Muscle of back (tissue), 11 donors: Measurements from ENCODE around the gene ZEB2. TPM values are rescaled to one million over a fixed set of nuclear protein-coding genes. Genes with fewer than 3 reads are reported as not detected.

Source experiments
- DNase-seq, 3 donors: peaks; one replicate each; pipeline versions ENCODE4 v3.0.0 to v3.0.0-alpha.2; 2013
- polyA plus RNA-seq, 10 donors: library from polyadenylated mRNA; unstranded; fragments of 120-200 nt; gene quantifications; one replicate each; pipeline ENCODE4 v1.2.1, GENCODE V29; 2013; ENCODE audit not compliant: insufficient read length in 10 of 10

ZEB2 gene
- polyA plus RNA-seq, 10 donors = 88.5 to 143 (median 117) TPM

- no peak for DNase-seq
Observed at GRCh38 chr2:144496977-144497598, 22.8 kb downstream of the ZEB2 start.

GRCh38 chr2:144496092-144496976, 23.6 kb downstream of the ZEB2 start:
- no peak for DNase-seq

- DNase-seq = no peak
Observed at GRCh38 chr2:144495227-144496091, 24.5 kb downstream of the ZEB2 start.

- DNase-seq = no peak
Observed at GRCh38 chr2:144493027-144493809, 26.7 kb downstream of the ZEB2 start.

- no peak for DNase-seq
Observed at GRCh38 chr2:144490857-144491256, 29.1 kb downstream of the ZEB2 start.

GRCh38 chr2:144490017-144490416, 29.9 kb downstream of the ZEB2 start:
- DNase-seq = no peak

- no peak for DNase-seq
Observed at GRCh38 chr2:144489315-144489916, 30.5 kb downstream of the ZEB2 start.

GRCh38 chr2:144484201-144484948, 35.5 kb downstream of the ZEB2 start:
- DNase-seq = no peak

- no peak for DNase-seq
Observed at GRCh38 chr2:144481666-144482065, 38.3 kb downstream of the ZEB2 start.

GRCh38 chr2:144481109-144481508, 38.8 kb downstream of the ZEB2 start:
- DNase-seq = no peak

GRCh38 chr2:144480285-144480684, 39.6 kb downstream of the ZEB2 start:
- DNase-seq = no peak

GRCh38 chr2:144479659-144480058, 40.3 kb downstream of the ZEB2 start:
- no peak for DNase-seq

- no peak for DNase-seq
Observed at GRCh38 chr2:144479138-144479537, 40.8 kb downstream of the ZEB2 start.

- no peak for DNase-seq
Observed at GRCh38 chr2:144477957-144478311, 42.0 kb downstream of the ZEB2 start.

- no peak for DNase-seq
Observed at GRCh38 chr2:144477281-144477956, 42.5 kb downstream of the ZEB2 start.

GRCh38 chr2:144476682-144477081, 43.2 kb downstream of the ZEB2 start:
- DNase-seq = no peak

- no peak for DNase-seq
Observed at GRCh38 chr2:144475569-144476275, 44.2 kb downstream of the ZEB2 start.

GRCh38 chr2:144475044-144475443, 44.9 kb downstream of the ZEB2 start:
- no peak for DNase-seq

GRCh38 chr2:144474017-144474416, 45.9 kb downstream of the ZEB2 start:
- DNase-seq = no peak
